Mucosa of descending colon (tissue), 3 donors: Measurements from ENCODE around the gene PHRF1. TPM values are rescaled to one million over a fixed set of nuclear protein-coding genes. Genes with fewer than 3 reads are reported as not detected.

ENCODE experiments used
- ATAC-seq: fragments of 200-7000 bp; cut with Tn5 transposase; one replicate; pipeline ENCODE4 v1.9.1; 2020; ENCODE audit warnings: mild to moderate bottlenecking, moderate library complexity
- DNase-seq, 3 donors: peaks; one replicate each; pipeline ENCODE4 v3.0.0-alpha.2; 2020
- H3K36me3 ChIP-seq: fragments of 200-600 bp; one replicate; pipeline ENCODE4 v1.8.0; 2021; ENCODE audit warnings: low read depth, mild to moderate bottlenecking
- H3K4me1 ChIP-seq: fragments of 200-600 bp; one replicate; pipeline ENCODE4 v1.8.0; 2021; ENCODE audit warnings: low read depth, mild to moderate bottlenecking
- H3K4me3 ChIP-seq: fragments of 200-600 bp; one replicate; pipeline ENCODE4 v1.8.0; 2021; ENCODE audit warnings: mild to moderate bottlenecking
- H3K9me3 ChIP-seq: fragments of 200-600 bp; one replicate; pipeline ENCODE4 v1.8.0; 2021; ENCODE audit warnings: mild to moderate bottlenecking
- CTCF ChIP-seq: fragments of 200-600 bp; IDR thresholded peaks from one replicate; pipeline ENCODE4 v1.8.0; 2022; ENCODE audit warnings: antibody characterized with exemption, mild to moderate bottlenecking
- intact Hi-C, 2 donors: fragments of 100-400 bp; cut with DNase I in 1 of 2; cut with micrococcal nuclease in 1 of 2; formaldehyde crosslinking; loops; one replicate each; pipeline versions ENCODE4 v1.11.0 to v1.11.1; 2022; cut with DNase I, micrococcal nuclease
- total RNA-seq, 3 donors: library from RNA; stranded (reverse); fragmentation: NEBNext Ultra II Directional in 2 of 3; extraction: Animal tissue kit (Norgen Biotek cat#: 25700) in 2 of 3; gene quantifications; one replicate each; pipeline versions ENCODE4 v1.2.1 to v1.2.4, GENCODE V29; 2021 to 2023
- donor health status: DM: no; HTN: no; CAD: no; lungs with moderate emphysema.
- donor health status: DM: no; HTN: no; CAD: no.
- donor health status: DM: no; HTN: yes; CAD: no.

The PHRF1 gene
- total RNA-seq, 3 donors from 2014 or later: 35.0 to 40.2 (median 35.0) TPM

DNA sequence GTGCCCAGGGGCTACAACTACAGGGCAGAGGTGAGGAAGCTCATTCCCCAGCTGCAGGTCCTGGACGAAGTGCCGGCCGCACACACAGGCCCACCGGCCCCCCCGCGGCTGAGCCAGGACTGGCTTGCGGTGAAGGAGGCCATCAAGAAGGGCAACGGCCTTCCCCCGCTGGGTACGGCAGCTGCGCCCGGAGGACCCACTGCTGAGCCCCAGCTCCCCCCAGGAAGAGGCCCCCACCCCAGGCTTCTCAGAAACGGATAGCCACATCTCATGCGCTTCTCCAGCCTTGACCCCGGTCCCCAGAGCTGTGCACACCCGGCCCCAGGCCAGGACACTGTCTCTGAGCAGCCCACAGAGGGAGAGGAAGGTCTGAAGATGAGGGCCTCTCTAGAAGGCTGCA, 25.1 kb upstream of the PHRF1 start:
- intact Hi-C loops: loop anchor here (10.0 kb wide), 1 partner anchor 174 kb away; no protein-coding TSS in a partner anchor
- H3K36me3 ChIP-seq: no peaks in the 10 kb centered on the region

GRCh38 chr11:551596-551995, 24.7 kb upstream of the PHRF1 start:
- Histone ChIP-seq H3K36me3 (no peaks in the 10 kb centered on the region), H3K4me1 (peaks cover 19% of the 10 kb centered on the region), H3K9me3 (no peaks in the 10 kb centered on the region), H3K4me3 (no peak overlapping the region)
- ATAC-seq (no peak), DNase-seq (no peak)
- TF ChIP-seq CTCF: no peak
- intact Hi-C loops: loop anchor here (10.0 kb wide), 1 partner anchor 173 kb away; no protein-coding TSS in a partner anchor

More for the DNA sequence above, 25.1 kb upstream of the PHRF1 start:
- DNase-seq (no peak), ATAC-seq (no peak)
- peaks cover 19% of the 10 kb centered on the region for H3K4me1 ChIP-seq
- no peak for TF ChIP-seq CTCF
- no peak overlapping the region for H3K4me3 ChIP-seq
- no peaks in the 10 kb centered on the region for H3K9me3 ChIP-seq

DNA sequence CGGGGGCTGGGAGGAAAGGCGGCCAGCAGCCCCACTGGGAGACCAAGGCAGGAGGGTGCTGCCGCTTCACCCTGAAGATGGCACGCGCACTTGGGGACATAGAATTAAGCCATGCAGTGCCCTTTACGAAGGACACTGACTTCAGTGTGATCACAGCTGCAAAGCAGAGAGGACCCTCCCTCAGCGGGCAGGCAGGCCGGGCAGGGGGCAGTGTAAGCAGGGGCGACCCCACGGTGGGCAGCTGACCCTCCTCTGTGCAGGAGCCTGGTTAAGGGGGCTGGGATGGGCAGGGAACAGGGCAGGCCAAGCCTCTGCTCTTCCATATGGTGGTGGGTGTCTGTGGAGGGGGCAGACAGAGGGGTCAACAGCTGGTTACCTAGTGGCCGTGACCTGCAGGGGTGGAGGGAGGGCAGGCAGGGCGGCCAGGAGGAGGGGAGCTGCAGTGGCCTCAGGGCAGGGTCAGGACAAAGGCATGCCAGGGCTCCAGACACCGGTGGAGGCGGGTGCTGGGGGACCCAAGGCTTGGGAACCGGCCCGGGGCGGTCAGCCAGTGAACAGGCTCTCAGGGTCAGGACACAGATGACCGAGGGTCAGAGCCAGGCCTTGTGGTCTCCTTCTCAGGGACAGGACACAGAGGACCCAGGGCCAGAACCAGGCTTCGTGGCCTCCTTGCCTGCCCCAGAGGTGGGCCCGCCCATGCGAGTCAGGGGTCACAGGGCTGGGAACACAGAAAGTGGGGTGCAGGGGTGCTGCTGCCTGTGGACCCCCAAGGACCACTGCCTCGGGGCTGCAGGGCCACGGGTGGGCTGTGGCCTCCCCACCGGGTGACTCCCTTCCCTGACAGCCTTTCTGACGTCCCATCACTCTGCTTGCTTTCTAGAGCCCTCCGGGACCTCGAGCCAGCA, 22.9 kb upstream of the PHRF1 start:
- DNase-seq (no peak), ATAC-seq (no peak)
- Histone ChIP-seq H3K4me1 (peaks cover 19% of the 10 kb centered on the region), H3K4me3 (no peak overlapping the region), H3K9me3 (no peaks in the 10 kb centered on the region), H3K36me3 (no peaks in the 10 kb centered on the region)
- intact Hi-C loops: loop anchor here (10.0 kb wide), 1 partner anchor 171 kb away; no protein-coding TSS in a partner anchor
- no peak for TF ChIP-seq CTCF

GRCh38 chr11:553988-554340, 22.3 kb upstream of the PHRF1 start:
- TF ChIP-seq CTCF: no peak
- H3K4me1 ChIP-seq: peaks cover 19% of the 10 kb centered on the region
- no peak overlapping the region for H3K4me3 ChIP-seq
- DNase-seq (no peak), ATAC-seq (no peak)
- H3K9me3 ChIP-seq: no peaks in the 10 kb centered on the region
- intact Hi-C loops: loop anchor here (10.0 kb wide), 1 partner anchor 171 kb away; no protein-coding TSS in a partner anchor
- H3K36me3 ChIP-seq: no peaks in the 10 kb centered on the region

- intact Hi-C loops: loop anchor here (10.0 kb wide), 1 partner anchor 170 kb away; no protein-coding TSS in a partner anchor
- peak; percentile 82 for ATAC-seq
- H3K4me1 ChIP-seq: peaks cover 24% of the 10 kb centered on the region
- H3K4me3 ChIP-seq: no peak overlapping the region
- peak; percentile 80 to 87 (median 86) for DNase-seq
- TF ChIP-seq CTCF: peak; percentile 41
- no peaks in the 10 kb centered on the region for H3K36me3 ChIP-seq
- no peaks in the 10 kb centered on the region for H3K9me3 ChIP-seq
Observed at GRCh38 chr11:554428-555226, 21.6 kb upstream of the PHRF1 start.
